GM21619 (cell line): ENCODE measurements around the gene GPR25.

Experiments used
- ATAC-seq: cut with Tn5 transposase; IDR thresholded peaks from one replicate; pipeline ENCODE4 v1.9.1; 2021; ENCODE audit not compliant: unreplicated experiment

The GPR25 gene, protein sequence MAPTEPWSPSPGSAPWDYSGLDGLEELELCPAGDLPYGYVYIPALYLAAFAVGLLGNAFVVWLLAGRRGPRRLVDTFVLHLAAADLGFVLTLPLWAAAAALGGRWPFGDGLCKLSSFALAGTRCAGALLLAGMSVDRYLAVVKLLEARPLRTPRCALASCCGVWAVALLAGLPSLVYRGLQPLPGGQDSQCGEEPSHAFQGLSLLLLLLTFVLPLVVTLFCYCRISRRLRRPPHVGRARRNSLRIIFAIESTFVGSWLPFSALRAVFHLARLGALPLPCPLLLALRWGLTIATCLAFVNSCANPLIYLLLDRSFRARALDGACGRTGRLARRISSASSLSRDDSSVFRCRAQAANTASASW

DNA sequence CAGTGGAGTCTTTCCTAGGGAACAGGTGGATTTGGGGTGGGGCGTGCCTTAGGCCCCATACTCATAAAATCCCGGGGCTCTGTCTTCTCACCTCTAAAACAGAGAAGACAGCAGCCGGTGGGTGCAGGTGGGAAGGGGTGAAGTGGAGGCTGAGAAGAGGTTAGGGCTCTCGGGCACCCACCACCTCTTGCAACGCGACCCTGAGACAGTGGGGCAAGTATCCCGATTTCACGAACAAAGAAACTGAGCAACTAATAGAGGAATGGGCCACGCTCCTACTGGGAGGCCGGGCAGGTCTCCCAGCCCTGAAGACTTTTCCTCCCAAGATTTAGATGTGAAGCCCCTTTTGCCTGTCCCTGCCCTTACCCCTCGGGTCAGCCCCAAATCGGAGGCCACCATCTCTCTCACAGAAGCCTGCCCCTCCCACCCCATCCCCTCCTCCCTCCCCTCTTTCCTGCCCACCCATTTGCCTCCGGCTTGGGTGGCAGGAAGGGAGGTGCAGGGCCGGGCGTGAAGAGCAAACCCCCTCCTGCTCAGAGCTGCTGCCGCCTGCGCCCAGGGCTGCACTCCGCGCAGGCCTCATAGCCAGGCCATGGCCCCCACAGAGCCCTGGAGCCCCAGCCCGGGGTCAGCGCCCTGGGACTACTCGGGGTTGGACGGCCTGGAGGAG lies at the start of gene GPR25:
TSS of gene GPR25 (plus strand) at position 536 of the 670 bp plus-strand sequence. CDS start at position 593, 57 bp downstream.
- ATAC-seq = no peak

- ATAC-seq = no peak
Measured at GRCh38 chr1:200831091-200831490, 41.7 kb upstream of the GPR25 start.

- ATAC-seq = no peak
Measured at GRCh38 chr1:200834383-200834782, 38.4 kb upstream of the GPR25 start.

DNA sequence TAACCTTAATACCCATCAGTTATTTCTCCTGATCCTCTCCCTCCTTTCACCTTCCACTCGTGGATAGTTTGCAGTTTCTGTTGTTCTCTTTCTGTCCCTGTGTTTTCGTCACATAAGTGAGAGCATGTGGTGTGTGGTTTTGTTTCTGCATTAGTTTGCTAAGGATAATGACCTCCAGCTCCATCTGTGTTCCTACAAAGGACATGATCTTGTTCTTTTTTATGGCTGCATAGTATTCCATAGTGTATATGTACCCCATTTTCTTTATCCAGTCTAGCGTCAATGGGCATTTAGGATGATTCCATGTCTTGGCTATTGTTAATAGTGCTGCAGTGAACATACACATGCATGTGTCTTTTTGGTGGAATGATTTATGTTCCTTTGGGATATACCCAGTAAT lies 36.6 kb upstream of the GPR25 start:
- no peak for ATAC-seq

DNA sequence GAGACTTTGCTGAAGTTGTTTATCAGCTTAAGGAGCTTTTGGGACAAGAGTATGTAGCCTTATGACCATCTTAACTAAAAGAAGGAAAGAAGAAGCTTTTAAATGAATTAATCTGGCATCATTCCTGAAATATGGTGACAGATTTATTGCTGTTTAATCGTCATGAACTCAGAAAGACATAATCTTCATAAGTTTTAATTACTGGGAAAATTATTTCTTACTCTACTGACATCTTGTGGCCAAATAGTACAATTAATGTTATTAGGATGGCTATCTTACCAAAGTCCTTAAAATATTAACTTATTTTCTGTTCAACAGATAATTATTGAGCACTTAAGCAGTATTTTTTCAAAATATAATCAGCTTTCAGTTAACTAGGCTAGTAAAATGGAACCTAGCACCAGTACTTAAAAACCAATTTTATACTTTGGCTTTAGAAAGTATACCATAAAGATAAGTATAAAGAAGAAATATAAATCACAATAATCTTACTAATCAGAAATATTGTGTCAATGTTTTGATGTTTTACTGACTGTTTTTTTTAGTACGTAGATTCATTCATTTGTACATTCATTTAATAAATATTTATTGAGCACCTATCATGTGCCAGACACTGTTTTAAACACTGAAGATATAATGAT lies 34.7 kb upstream of the GPR25 start:
- ATAC-seq = no peak

- ATAC-seq = no peak
Measured at GRCh38 chr1:200838676-200839445, 33.9 kb upstream of the GPR25 start.

DNA sequence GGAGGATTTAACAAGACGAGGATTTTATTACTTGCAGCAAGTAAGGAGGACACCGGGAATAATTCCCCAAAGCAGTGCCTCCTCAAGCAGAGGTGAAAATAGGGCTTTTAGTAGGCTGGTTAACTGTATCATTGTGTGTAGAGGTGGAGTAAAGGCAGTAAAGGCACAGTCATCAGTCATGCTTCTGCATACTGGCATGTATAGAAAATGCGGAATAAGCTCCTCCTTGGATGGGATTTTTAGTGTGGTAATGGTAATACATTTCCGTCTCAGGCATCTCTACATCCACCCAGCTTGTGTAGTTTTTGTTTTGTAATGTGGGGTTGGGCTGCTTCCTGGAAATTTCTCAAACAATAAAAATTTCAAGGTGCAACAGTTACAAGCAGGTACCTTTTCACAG lies 27.4 kb upstream of the GPR25 start:
- no peak for ATAC-seq

- ATAC-seq = no peak
Measured at GRCh38 chr1:200846398-200846797, 26.4 kb upstream of the GPR25 start.

- ATAC-seq = no peak
Measured at GRCh38 chr1:200849430-200849829, 23.4 kb upstream of the GPR25 start.

- ATAC-seq = no peak
Measured at GRCh38 chr1:200850554-200850953, 22.2 kb upstream of the GPR25 start.

- ATAC-seq = no peak
Measured at GRCh38 chr1:200856716-200857357, 15.9 kb upstream of the GPR25 start.

DNA sequence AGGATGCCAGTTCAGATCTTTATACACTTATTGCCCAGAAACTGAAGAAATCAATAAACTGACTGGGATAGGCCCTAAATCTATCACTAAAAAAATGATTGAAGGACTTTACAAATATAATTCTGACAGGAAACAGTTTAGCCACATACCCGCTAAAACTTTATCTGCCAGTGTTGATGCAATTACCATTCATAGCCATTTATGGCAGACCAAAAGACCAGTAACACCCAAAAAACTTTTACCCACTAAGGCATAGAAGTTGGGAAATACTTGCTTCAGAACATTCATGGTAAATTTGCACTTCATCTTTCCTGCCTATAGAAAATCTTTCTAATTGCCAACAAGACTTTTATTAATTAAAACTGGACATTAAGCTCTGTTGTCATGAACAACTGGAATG lies 15.0 kb upstream of the GPR25 start:
- ATAC-seq = no peak

DNA sequence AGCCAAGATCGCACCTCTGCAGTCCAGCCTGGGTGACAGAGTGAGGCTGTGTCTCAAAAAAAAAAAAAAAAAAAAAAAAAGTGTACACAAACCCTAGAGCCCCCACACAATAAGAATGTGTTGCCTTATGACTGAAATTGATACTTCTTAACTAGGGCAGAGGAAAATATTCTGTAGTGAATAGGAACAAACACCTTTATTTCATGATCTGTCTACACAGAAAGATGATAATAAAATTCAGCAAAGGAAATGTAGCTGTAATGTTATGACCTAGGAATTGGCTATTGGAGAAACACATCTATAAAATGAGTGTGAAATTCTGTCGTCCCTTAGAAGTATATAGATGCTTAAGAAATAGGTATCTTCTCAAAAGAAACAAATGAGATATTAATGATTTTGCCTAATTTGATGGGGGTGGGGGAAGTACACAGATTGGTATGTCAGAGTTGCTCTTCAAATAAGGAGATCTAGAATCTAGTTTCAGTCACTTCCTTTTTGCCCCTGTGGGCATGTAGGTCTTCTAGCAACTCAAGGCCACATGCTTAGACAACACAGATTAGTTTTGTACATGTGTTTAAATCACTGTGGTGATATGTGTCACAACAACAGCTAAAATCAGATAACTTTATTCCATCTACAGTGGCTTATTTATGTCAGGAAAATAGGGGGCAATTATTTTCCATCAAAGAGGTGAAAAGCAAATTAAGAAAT lies 10.7 kb upstream of the GPR25 start:
- ATAC-seq = no peak

GRCh38 chr1:200862713-200863415 lies 9.9 kb upstream of the GPR25 start:
- ATAC-seq = no peak

DNA sequence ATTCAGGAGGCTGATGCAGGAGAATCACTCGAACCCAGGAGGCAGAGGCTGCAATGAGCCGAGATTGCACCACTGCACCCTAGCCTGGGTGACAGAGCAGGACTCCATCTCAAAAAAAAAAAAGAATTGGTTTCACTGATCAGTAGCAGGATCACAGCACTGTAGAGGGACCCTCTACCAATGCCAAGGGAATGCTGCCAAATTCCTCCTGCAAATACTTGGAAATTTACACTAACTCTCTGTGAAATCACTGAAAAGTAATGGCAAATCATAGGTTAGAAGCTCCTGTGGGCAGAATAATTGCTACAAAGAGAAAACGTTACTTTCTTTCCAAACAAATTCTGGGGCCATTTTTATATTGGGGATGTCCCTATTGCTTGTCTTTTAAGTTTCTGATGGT lies 6.7 kb upstream of the GPR25 start:
- no peak for ATAC-seq

- peak; percentile 80 for ATAC-seq
Measured at GRCh38 chr1:200866521-200866920, 6.3 kb upstream of the GPR25 start.

GRCh38 chr1:200867018-200867811 lies 5.6 kb upstream of the GPR25 start:
- ATAC-seq = no peak

DNA sequence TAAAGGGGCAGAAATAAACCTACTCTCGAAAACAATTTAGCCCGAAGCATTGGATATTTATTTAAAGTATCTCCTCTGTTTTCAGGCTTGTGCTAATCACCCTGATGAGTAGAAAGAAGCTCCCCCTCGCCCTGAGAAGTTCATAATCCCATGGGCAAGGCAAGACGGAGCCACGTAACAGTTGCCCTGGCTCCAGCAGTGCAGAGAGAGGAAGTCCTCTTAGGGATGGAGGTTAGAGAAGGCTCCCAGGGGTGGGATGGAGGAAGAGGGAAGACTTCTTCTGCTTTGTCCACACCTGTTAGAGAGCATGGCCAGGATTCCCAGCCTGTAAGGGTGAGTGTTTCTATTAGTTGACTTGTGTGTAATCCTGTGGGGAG lies 3.4 kb upstream of the GPR25 start:
- no peak for ATAC-seq
